Measurements from ENCODE around the gene KDM4B.

KDM4B gene

DNA sequence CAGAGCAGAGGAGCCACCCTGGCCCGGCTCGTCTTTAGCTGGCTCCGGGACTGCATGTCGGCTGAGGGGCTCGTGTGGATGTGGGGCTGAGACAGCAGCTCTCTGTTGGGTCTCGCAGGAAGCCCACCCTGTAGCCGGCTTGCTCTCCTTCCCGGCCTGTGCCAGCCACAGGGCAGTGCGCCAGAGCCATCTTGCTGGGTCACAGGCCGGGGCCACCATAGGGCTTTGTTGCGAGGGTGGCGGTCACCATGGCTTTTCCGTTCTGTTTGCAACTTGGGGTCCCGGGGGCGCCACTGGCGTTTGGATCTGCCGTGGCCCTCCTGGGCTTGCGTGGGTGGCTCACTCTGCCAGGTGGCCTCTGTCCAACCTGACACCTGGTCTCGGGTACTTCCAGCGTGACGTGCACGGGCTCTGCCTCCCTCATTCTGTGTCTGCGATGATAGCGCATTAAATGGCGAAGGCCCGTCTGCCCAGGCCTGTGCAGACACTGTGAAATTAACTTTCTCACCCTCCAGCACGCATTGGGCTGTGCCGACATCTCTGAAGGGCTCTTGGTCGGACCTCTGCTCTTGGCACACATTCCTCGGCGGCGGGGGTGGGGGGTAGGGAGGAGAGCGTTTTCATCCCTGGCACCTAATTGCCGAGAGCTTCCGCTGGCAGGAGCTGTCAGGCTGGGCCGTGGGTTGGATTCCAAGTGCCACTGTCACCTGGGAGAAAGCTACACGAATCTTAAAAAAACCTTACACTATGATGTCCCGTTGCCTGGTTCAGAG is 95.1 kb downstream of the KDM4B start:
- TF ChIP-seq, protein P1, sequence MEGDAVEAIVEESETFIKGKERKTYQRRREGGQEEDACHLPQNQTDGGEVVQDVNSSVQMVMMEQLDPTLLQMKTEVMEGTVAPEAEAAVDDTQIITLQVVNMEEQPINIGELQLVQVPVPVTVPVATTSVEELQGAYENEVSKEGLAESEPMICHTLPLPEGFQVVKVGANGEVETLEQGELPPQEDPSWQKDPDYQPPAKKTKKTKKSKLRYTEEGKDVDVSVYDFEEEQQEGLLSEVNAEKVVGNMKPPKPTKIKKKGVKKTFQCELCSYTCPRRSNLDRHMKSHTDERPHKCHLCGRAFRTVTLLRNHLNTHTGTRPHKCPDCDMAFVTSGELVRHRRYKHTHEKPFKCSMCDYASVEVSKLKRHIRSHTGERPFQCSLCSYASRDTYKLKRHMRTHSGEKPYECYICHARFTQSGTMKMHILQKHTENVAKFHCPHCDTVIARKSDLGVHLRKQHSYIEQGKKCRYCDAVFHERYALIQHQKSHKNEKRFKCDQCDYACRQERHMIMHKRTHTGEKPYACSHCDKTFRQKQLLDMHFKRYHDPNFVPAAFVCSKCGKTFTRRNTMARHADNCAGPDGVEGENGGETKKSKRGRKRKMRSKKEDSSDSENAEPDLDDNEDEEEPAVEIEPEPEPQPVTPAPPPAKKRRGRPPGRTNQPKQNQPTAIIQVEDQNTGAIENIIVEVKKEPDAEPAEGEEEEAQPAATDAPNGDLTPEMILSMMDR (IDR thresholded peaks at IDR 0.05) = no peak

DNA sequence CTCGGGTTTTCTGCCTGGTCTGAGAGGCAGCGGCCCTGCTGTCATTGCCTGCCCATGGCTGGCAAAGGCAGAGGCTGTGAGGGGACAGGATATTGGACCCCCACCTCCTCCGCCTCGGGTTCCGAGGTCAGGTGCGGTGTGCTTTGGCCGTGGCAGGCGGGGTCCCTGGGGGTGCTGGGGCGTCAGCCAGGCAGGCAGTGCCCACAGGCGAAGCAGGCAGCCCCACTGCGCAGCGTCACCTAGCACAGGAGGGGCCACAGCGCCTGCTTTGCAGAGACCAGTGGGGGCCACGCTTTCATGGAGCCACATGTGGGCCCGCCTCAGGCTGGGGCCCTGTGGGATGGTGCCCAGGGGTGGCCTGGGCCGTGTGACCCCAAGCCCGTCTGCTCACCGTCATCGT is 96.0 kb downstream of the KDM4B start:
- TF ChIP-seq, protein P1 (IDR thresholded peaks at IDR 0.05) = no peak

DNA sequence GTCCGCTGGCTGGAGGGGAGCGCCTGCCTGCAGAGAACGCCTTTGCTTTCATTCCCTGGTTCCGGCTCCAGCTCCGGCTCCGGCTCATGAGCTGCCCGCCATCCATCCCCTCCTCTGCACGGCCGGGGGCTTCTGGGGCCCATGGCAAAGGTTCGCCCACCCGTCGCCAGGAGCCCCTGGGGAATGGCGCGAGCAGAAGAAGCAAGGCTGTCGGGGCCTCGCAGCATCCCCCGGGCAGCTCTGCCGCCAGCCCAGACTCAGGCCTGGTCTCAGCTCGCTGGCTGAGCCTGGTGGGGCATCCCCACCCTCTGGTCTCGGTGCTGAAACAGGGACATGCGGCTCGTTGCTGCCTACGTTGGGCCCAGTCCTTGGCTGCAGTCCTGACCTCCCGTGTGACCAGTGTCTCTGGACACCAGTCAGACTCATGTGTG is 96.8 kb downstream of the KDM4B start:
- TF ChIP-seq, protein P1 (IDR thresholded peaks at IDR 0.05) = no peak

DNA sequence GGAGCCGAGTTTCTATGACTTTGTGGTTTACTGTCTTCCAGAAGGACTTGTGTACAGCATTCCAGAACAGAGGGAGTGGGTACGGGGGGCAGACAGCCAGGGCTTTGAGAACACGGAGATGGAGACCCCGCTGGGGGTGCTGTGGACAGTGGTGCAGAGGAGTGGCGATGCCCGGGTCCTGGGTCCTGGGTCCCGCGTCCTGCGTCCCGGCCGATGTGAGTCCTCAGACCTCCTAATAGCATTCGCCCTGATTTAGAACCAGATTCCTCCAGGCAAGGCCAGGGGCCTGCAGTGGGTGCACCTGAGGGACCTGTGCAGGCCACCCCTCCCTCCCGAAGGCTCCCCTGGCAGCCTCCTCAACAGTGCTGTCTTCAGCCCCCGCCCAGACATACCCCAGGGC is 97.9 kb downstream of the KDM4B start:
- TF ChIP-seq, protein P1 (IDR thresholded peaks at IDR 0.05) = no peak

DNA sequence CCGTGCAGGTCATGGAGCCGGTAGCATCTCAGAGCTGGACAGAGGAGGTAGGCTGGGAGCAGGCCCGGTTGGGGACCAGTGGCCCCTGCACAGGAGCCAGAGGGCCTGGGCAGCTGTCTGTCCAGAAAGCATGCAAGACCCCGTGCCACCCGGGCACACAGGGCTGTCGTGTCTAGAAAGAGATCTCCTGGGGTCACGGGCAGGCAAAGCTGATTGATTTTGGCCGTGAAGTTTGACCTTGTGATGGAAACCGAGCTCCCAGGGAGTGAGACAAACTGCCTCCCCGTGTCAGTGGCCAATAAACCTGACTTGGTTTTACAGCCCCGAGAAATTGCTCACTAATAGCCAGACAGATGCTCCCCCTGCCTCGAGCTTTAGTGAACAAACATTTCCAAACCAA is 98.8 kb downstream of the KDM4B start:
- TF ChIP-seq, protein P1 (IDR thresholded peaks at IDR 0.05) = no peak

DNA sequence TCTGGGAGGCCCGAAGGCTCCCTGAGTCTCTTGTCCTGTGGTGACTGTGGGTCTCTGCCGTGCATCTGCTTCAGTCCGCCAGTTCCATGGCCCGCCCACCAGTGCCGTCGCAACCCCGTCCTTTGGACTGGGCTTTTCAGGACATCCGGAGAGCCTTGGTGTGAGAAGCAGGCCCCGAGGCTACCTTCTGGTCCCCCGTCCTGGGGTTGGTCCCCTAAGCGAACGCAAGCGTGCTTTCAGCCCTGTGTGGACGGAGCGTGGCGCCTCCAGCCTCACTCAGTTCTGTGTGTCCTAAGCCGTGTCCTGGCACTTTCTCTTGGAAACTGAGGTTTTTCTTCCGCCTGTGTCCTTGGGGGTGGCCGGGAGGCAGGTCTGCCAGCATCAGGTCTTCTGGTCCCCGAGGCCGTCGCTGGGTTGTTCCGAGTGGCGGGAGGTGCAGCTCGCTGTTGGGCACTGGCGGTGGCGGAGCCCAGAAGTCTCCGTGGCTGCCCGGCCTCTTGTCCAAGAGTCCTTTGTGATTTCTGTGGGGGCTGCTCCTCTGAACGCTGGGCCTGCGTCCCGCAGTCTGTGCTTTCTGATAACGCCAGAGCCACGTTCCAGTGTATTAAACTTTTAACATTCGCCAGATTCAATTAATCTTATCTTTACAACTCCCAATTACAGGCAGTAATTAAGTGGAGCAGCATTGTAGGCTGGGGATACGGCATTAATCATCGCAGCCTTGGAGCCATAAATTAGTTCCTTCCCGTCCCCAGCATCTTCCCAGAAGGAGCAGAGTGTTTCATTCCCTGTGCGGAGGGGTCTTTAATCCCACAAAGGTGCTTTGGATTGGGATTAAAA is 99.5 kb downstream of the KDM4B start:
- TF ChIP-seq, protein P1 (IDR thresholded peaks at IDR 0.05) = no peak

DNA sequence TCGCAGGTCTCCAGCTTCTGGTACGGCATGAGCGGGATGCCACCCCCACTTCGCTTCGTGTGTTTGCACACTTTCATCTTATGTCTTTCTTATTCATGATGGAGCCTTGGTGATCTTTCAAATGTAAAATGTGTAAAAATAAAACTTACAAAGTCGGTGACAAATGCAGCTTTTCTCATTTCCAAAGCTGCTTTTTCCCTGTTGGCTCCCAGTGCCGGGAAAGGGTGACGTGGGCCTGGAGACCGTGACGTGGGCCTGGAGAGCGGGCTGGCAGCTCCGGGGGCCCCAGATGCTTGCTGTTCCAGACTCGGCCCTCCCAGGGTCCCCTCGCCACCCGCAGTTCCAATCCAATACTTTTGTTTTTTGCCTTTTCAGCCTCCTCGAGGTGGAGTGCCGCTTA is 101.4 kb downstream of the KDM4B start:
- TF ChIP-seq, protein P1 (IDR thresholded peaks at IDR 0.05) = no peak
